ENCODE results near the gene ADGRG6. TPM values are rescaled to one million over a fixed set of nuclear protein-coding genes. Genes with fewer than 3 reads are reported as not detected.

ADGRG6 gene
- total RNA-seq, 1 experiment from 2014 or later: 2.5 TPM

- Histone ChIP-seq H2BK12ac (ENCODE audit: insufficient read length, low read depth, low read length) (no peak overlapping the region), H3K27ac (ENCODE audit: insufficient read length, low read depth, low read length) (no peak overlapping the region), H3K14ac (ENCODE audit: insufficient read depth, low read length) (no peak overlapping the region), H2BK15ac (ENCODE audit: low read depth, low read length) (no peak overlapping the region), H3K18ac (ENCODE audit: insufficient read length, low read depth, low read length) (no peak overlapping the region), H4K5ac (ENCODE audit: insufficient read length, low read depth, low read length) (no peak overlapping the region), H3T11ph (ENCODE audit: low read length) (no peak overlapping the region), H3K4me2 (ENCODE audit: insufficient read depth, insufficient read length, low read length) (no peak overlapping the region), H3K23ac (ENCODE audit: insufficient read length, low read depth, low read length) (no peak overlapping the region), H2BK20ac (ENCODE audit: low read depth, low read length, poor library complexity, severe bottlenecking) (no peak overlapping the region), H4K20me1 (ENCODE audit: control insufficient read depth, insufficient read depth, insufficient read length) (no peaks in the 10 kb centered on the region), H2AFZ (ENCODE audit: low read length) (no peak overlapping the region), H4K91ac (ENCODE audit: insufficient read length, low read depth, low read length) (no peak overlapping the region), H3K4me1 (ENCODE audit: insufficient read depth, low read length) (no peaks in the 10 kb centered on the region; the same call in 1 of the 2 replicates), H2BK120ac (ENCODE audit: low read depth, low read length, poor library complexity, severe bottlenecking) (no peak overlapping the region), H3K9me3 (ENCODE audit: control insufficient read depth, low read depth, low read length) (no peaks in the 10 kb centered on the region), H3K9ac (ENCODE audit: extremely low read depth, insufficient read length, low read length) (no peak overlapping the region), H3K79me1 (ENCODE audit: insufficient read depth, low read depth, low read length, poor library complexity, severe bottlenecking) (no peaks in the 10 kb centered on the region), H2BK5ac (ENCODE audit: insufficient read length, low read length) (no peak overlapping the region), H3K23me2 (ENCODE audit: insufficient read length, low read depth, low read length, poor library complexity, severe bottlenecking) (no peaks in the 10 kb centered on the region), H3K56ac (ENCODE audit: insufficient read length, low read depth, low read length) (no peak overlapping the region), H4K8ac (replicated peaks; ENCODE audit: insufficient read length, low read depth, low read length) (no peak overlapping the region), H3K27me3 (ENCODE audit: insufficient read depth, low read length) (no peaks in the 10 kb centered on the region), H3K4ac (ENCODE audit: low read depth, low read length) (no peak overlapping the region), H3K79me2 (ENCODE audit: insufficient read depth, low read length) (no peaks in the 10 kb centered on the region), H2AK5ac (ENCODE audit: insufficient read length, low read length) (no peak overlapping the region)
- H3K27me3 Mint-ChIP-seq (ENCODE audit: low read depth): no peaks in the 10 kb centered on the region
- TF ChIP-seq, protein P1, sequence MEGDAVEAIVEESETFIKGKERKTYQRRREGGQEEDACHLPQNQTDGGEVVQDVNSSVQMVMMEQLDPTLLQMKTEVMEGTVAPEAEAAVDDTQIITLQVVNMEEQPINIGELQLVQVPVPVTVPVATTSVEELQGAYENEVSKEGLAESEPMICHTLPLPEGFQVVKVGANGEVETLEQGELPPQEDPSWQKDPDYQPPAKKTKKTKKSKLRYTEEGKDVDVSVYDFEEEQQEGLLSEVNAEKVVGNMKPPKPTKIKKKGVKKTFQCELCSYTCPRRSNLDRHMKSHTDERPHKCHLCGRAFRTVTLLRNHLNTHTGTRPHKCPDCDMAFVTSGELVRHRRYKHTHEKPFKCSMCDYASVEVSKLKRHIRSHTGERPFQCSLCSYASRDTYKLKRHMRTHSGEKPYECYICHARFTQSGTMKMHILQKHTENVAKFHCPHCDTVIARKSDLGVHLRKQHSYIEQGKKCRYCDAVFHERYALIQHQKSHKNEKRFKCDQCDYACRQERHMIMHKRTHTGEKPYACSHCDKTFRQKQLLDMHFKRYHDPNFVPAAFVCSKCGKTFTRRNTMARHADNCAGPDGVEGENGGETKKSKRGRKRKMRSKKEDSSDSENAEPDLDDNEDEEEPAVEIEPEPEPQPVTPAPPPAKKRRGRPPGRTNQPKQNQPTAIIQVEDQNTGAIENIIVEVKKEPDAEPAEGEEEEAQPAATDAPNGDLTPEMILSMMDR (conservative IDR thresholded peaks at IDR 0.05): no peak
- H3K4me1 Mint-ChIP-seq: peaks cover 3 to 7% of the 10 kb centered on the region in 2 experiments; a peak in 3 of 4 replicates
- H3K9me3 Mint-ChIP-seq: no peaks in the 10 kb centered on the region
- WGBS (ENCODE audit: extremely low coverage, insufficient read length, low lambda C conversion rate): no CpG with 5 or more reads among the region's 2 CpGs
- no peak overlapping the region for H3K4me3 Mint-ChIP-seq
- H3K27ac Mint-ChIP-seq: no peak overlapping the region
- H3K36me3 Mint-ChIP-seq (ENCODE audit: insufficient read depth in 1 of 3, low read depth in 3 of 3): no peaks in the 10 kb centered on the region
- no peak for DNase-seq
Measured at GRCh38 chr6:142339113-142339512, 37.3 kb downstream of the ADGRG6 start.
